SH-SY5Y (cell line): ENCODE data around the gene IP6K3.

Experiments
- GATA2 ChIP-seq: IDR thresholded peaks from 2 replicates; pipeline ENCODE4 v1.6.1; 2011; ENCODE audit warnings: mild to moderate bottlenecking, low read depth, low read length
- GATA3 ChIP-seq: IDR thresholded peaks from 2 replicates; pipeline ENCODE4 v1.6.1; 2011; ENCODE audit warnings: low read depth, mild to moderate bottlenecking, low read length, moderate library complexity

DNA sequence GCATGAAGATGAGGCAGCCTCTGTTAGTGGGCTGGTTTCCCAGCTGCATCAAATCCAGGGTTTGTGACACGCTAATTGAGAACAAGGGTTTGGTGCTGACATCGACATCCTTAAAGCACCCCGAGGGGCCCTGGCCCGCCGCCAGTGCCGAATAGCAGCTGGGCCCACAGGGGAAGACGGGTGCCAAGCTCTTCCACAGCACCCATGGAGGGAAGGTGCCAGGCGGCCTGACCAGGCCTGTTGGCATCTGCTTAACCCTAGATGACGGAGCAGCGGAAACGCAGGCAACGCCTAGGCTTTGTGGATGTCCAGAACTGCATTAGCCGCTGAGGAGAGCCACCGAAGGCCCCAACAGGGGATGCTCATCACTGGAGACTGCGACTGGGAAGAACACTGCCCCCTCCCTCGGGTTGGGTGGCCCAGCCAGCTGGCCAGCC, 51.2 kb downstream of the IP6K3 start:
- TF ChIP-seq GATA2 (no peak), GATA3 (no peak)
